Body of pancreas (tissue), 4 donors: Measurements from ENCODE around the gene CMTM5.

Experiments
- POLR2A ChIP-seq, 3 donors: fragments of 450-650 bp; IDR thresholded peaks; one replicate each; pipeline ENCODE4 v1.6.1; 2016; ENCODE audit warnings: antibody characterized with exemption in 3 of 3, mild to moderate bottlenecking in 2 of 3
- TF ChIP-seq, protein P1 (sequence below), 7 experiments: fragments of 450-650 bp in 4 of 7; fragments of 200-600 bp in 3 of 7; sonication (generic) in 3 of 7; IDR thresholded peaks; one replicate each; pipeline ENCODE4 v1.5.1; 2016 to 2019; ENCODE audit warnings: antibody characterized with exemption in 7 of 7

DNA sequence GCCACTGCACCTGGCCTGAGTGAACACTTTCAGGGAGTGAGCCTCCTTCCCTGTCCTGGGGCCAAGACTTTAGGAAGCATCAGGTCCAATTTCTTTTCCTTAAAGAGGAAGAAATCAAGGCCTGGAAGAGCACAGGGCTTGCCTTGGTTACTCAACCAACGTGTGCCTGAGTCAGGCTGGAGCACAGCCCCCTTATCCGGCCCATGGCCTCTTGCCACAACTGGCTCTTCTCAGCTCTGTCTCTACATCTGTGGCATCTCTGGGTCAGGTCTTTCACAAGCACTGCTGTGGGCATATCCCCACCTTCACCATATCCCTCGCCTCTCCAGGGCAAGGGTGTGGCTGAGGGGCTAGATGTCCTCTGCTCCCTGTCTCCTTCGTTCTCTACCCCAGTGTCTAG is 24.4 kb downstream of the CMTM5 start:
- no peak for TF ChIP-seq POLR2A (IDR thresholded peaks at IDR 0.05)
- TF ChIP-seq, protein P1, sequence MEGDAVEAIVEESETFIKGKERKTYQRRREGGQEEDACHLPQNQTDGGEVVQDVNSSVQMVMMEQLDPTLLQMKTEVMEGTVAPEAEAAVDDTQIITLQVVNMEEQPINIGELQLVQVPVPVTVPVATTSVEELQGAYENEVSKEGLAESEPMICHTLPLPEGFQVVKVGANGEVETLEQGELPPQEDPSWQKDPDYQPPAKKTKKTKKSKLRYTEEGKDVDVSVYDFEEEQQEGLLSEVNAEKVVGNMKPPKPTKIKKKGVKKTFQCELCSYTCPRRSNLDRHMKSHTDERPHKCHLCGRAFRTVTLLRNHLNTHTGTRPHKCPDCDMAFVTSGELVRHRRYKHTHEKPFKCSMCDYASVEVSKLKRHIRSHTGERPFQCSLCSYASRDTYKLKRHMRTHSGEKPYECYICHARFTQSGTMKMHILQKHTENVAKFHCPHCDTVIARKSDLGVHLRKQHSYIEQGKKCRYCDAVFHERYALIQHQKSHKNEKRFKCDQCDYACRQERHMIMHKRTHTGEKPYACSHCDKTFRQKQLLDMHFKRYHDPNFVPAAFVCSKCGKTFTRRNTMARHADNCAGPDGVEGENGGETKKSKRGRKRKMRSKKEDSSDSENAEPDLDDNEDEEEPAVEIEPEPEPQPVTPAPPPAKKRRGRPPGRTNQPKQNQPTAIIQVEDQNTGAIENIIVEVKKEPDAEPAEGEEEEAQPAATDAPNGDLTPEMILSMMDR (IDR thresholded peaks at IDR 0.05), result no peak
